Liver (tissue), 9 donors: Measurements from ENCODE around the gene CAPZA3. TPM values are rescaled to one million over a fixed set of nuclear protein-coding genes. Genes with fewer than 3 reads are reported as not detected.

Experiments used
- DNase-seq: peaks from one replicate; pipeline ENCODE4 v3.0.0-alpha.2; 2017; ENCODE audit warnings: low spot score
- H3K27ac ChIP-seq, 2 donors: one replicate each; pipeline ENCODE4 v1.7.0; 2013; ENCODE audit warnings: inconsistent platforms in 2 of 2, low read length in 2 of 2, control low read depth in 1 of 2, low read depth in 1 of 2, mild to moderate bottlenecking in 1 of 2
- H3K27me3 ChIP-seq, 4 donors: one replicate each; pipeline versions ENCODE4 v1.6.1 to v1.7.0; 2013; ENCODE audit warnings: low read length in 3 of 4, inconsistent platforms in 1 of 4, mild to moderate bottlenecking in 1 of 4, moderate library complexity in 1 of 4; ENCODE audit not compliant: control insufficient read depth in 4 of 4, insufficient read depth in 4 of 4
- H3K36me3 ChIP-seq, 4 donors: one replicate each; pipeline versions ENCODE4 v1.6.1 to v1.7.0; 2013; ENCODE audit warnings: low read length in 3 of 4, mild to moderate bottlenecking in 3 of 4, low read depth in 1 of 4, moderate library complexity in 1 of 4; ENCODE audit not compliant: control insufficient read depth in 4 of 4, insufficient read depth in 3 of 4
- H3K4me1 ChIP-seq, 4 donors: one replicate each; pipeline versions ENCODE4 v1.6.1 to v1.7.0; 2013; ENCODE audit warnings: low read length in 3 of 4, mild to moderate bottlenecking in 3 of 4, moderate library complexity in 1 of 4; ENCODE audit not compliant: control insufficient read depth in 4 of 4, insufficient read depth in 4 of 4
- H3K4me3 ChIP-seq, 3 donors: one replicate each; pipeline versions ENCODE4 v1.6.1 to v1.7.0; 2013; ENCODE audit warnings: low read length in 3 of 3, control low read depth in 1 of 3, low read depth in 1 of 3, mild to moderate bottlenecking in 1 of 3
- H3K9ac ChIP-seq, 2 donors: one replicate each; pipeline ENCODE4 v1.7.0; 2013; ENCODE audit warnings: low read length in 2 of 2, mild to moderate bottlenecking in 2 of 2, moderate library complexity in 2 of 2, control low read depth in 1 of 2, low read depth in 1 of 2
- H3K9me3 ChIP-seq, 4 donors: one replicate each; pipeline versions ENCODE4 v1.6.1 to v1.7.0; 2013; ENCODE audit warnings: low read length in 3 of 4; ENCODE audit not compliant: control insufficient read depth in 4 of 4
- ATF3 ChIP-seq: IDR thresholded peaks from 2 replicates; pipeline ENCODE4 v1.6.1; 2016; ENCODE audit warnings: antibody characterized with exemption
- EGR1 ChIP-seq, 2 donors: IDR thresholded peaks; 2 replicates each; pipeline ENCODE4 v1.6.1; 2016 to 2018; ENCODE audit warnings: antibody characterized with exemption in 2 of 2, low read depth in 2 of 2
- FOXA1 ChIP-seq: IDR thresholded peaks from 2 replicates; pipeline ENCODE4 v1.6.1; 2016; ENCODE audit warnings: antibody characterized with exemption
- FOXA2 ChIP-seq: IDR thresholded peaks from 2 replicates; pipeline ENCODE4 v1.6.1; 2016; ENCODE audit warnings: antibody characterized with exemption
- GABPA ChIP-seq, 2 donors: IDR thresholded peaks in 1 of 2; conservative IDR thresholded peaks in 1 of 2; 2 replicates each; pipeline ENCODE4 v1.6.1; 2016; ENCODE audit warnings: antibody characterized with exemption in 2 of 2, mild to moderate bottlenecking in 1 of 2, moderate library complexity in 1 of 2
- HNF4A ChIP-seq, 2 donors: conservative IDR thresholded peaks; 2 replicates each; pipeline ENCODE4 v1.6.1; 2016; ENCODE audit warnings: antibody characterized with exemption in 2 of 2, mild to moderate bottlenecking in 2 of 2
- HNF4G ChIP-seq: IDR thresholded peaks from 2 replicates; pipeline ENCODE4 v1.6.1; 2016; ENCODE audit warnings: antibody characterized with exemption
- JUND ChIP-seq, 2 donors: IDR thresholded peaks; 2 replicates each; pipeline ENCODE4 v1.6.1; 2016; ENCODE audit warnings: antibody characterized with exemption in 2 of 2
- NR2F2 ChIP-seq: IDR thresholded peaks from 2 replicates; pipeline ENCODE4 v1.6.1; 2016; ENCODE audit warnings: antibody characterized with exemption
- RAD21 ChIP-seq, 2 donors: IDR thresholded peaks; 2 replicates each; pipeline ENCODE4 v1.6.1; 2016; ENCODE audit warnings: antibody characterized with exemption in 2 of 2, mild to moderate bottlenecking in 2 of 2
- REST ChIP-seq: IDR thresholded peaks from 2 replicates; pipeline ENCODE4 v1.6.1; 2016; ENCODE audit warnings: antibody characterized with exemption, mild to moderate bottlenecking
- RXRA ChIP-seq, 2 donors: IDR thresholded peaks; 2 replicates each; pipeline ENCODE4 v1.6.1; 2017 to 2018; ENCODE audit warnings: antibody characterized with exemption in 2 of 2, mild to moderate bottlenecking in 1 of 2
- SP1 ChIP-seq: IDR thresholded peaks from 2 replicates; pipeline ENCODE4 v1.6.1; 2018; ENCODE audit warnings: antibody characterized with exemption, mild to moderate bottlenecking
- YY1 ChIP-seq: IDR thresholded peaks from 2 replicates; pipeline ENCODE4 v1.6.1; 2016; ENCODE audit warnings: antibody characterized with exemption, mild to moderate bottlenecking
- ZBTB33 ChIP-seq: IDR thresholded peaks from 2 replicates; pipeline ENCODE4 v1.6.1; 2016; ENCODE audit warnings: antibody characterized with exemption
- WGBS: extraction: QIAGEN DNeasy Blood & Tissue Kit; methylation state at CpG from one replicate; pipeline ENCODE4 v1.1.7; 2013; 5-methylcytosine and 5-hydroxymethylcytosine counted together
- polyA plus RNA-seq, 2 donors: library from polyadenylated mRNA; stranded (reverse) in 1 of 2; unstranded in 1 of 2; fragments of 200-250 nt in 1 of 2; fragments of >200 nt in 1 of 2; fragmentation: Nextera tagmentation in 1 of 2; extraction: Ambion mirVana in 1 of 2; gene quantifications; one replicate each; pipeline versions ENCODE4 v1.2.1 to v1.2.3, GENCODE V29; 2013 to 2015
- total RNA-seq, 2 donors: library from RNA; depleted of rRNA; stranded (reverse); fragments of >200 nt; gene quantifications; one replicate each; pipeline ENCODE4 v1.2.3, GENCODE V29; 2014
- TF ChIP-seq, protein P1 (sequence below): IDR thresholded peaks from 2 replicates; pipeline ENCODE4 v1.6.1; 2016; ENCODE audit warnings: antibody characterized with exemption
- TF ChIP-seq, protein P2 (sequence below): fragments of 150-350 bp; IDR thresholded peaks from 2 replicates; pipeline ENCODE4 v1.5.1; 2017; ENCODE audit warnings: improper control_type of control experiment, low read depth, low read length; ENCODE audit not compliant: missing input control
- donor health status: healthy.
- donor health status: healthy.
- donor health status: healthy.
- donor health status: healthy.
- donor health status: healthy.

The CAPZA3 gene
- total and polyA plus RNA-seq, 4 donors: 0.33 to 0.75 TPM; not detected in 2

DNA sequence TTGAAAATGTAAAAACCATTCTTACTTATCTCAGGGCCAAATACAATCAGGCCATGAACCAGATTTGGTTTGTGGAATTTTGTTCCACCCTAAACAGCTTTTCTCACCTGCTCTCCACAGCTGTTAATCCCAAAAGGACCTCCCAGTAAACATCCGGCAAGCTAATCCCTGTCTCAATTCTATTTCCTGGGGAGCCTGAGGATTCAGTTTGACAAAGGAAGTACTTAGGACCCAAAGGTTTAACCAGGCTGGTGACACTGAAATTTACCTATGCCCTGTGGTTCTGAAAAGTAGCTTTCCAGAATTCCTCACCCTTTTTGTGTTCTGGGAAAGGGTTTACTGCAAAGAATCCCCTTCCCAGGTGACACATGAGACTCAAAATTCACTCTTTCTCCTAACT, 15.0 kb downstream of the CAPZA3 start:
- WGBS: 91% methylated on average over 1 of the region's 1 CpG
- no peak overlapping the region for H3K4me3 ChIP-seq
- no peaks in the 10 kb centered on the region for H3K36me3 ChIP-seq
- H3K9me3 ChIP-seq: no peaks in the 10 kb centered on the region
- H3K4me1 ChIP-seq: peaks cover 2 to 28% (median 21%) of the 10 kb centered on the region in 4 donors
- no peak overlapping the region for H3K27ac ChIP-seq
- no peak overlapping the region for H3K9ac ChIP-seq
- H3K27me3 ChIP-seq: no peaks in the 10 kb centered on the region
- DNase-seq: no peak
- TF ChIP-seq GABPA (IDR thresholded peaks at IDR 0.05 in 1 of 2, conservative IDR thresholded peaks at IDR 0.05 in 1 of 2): no peak
- TF ChIP-seq NR2F2: no peak
- no peak for TF ChIP-seq HNF4G
- TF ChIP-seq JUND (IDR thresholded peaks at IDR 0.05): no peak
- no peak for TF ChIP-seq FOXA2
- no peak for TF ChIP-seq SP1
- no peak for TF ChIP-seq EGR1 (IDR thresholded peaks at IDR 0.05; ENCODE audit: low read depth in 2 of 2)
- TF ChIP-seq, protein P1, sequence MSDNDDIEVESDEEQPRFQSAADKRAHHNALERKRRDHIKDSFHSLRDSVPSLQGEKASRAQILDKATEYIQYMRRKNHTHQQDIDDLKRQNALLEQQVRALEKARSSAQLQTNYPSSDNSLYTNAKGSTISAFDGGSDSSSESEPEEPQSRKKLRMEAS: no peak
- no peak for TF ChIP-seq FOXA1
- TF ChIP-seq ZBTB33: no peak
- no peak for TF ChIP-seq ATF3
- no peak for TF ChIP-seq RAD21 (IDR thresholded peaks at IDR 0.05)
- no peak for TF ChIP-seq RXRA (IDR thresholded peaks at IDR 0.05)
- TF ChIP-seq, protein P2, sequence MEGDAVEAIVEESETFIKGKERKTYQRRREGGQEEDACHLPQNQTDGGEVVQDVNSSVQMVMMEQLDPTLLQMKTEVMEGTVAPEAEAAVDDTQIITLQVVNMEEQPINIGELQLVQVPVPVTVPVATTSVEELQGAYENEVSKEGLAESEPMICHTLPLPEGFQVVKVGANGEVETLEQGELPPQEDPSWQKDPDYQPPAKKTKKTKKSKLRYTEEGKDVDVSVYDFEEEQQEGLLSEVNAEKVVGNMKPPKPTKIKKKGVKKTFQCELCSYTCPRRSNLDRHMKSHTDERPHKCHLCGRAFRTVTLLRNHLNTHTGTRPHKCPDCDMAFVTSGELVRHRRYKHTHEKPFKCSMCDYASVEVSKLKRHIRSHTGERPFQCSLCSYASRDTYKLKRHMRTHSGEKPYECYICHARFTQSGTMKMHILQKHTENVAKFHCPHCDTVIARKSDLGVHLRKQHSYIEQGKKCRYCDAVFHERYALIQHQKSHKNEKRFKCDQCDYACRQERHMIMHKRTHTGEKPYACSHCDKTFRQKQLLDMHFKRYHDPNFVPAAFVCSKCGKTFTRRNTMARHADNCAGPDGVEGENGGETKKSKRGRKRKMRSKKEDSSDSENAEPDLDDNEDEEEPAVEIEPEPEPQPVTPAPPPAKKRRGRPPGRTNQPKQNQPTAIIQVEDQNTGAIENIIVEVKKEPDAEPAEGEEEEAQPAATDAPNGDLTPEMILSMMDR: no peak
- no peak for TF ChIP-seq YY1
- TF ChIP-seq REST: no peak
- TF ChIP-seq HNF4A (conservative IDR thresholded peaks at IDR 0.05): no peak
